Endothelial cell of umbilical vein (primary cell): ENCODE data around the gene TNRC6A. TPM values are rescaled to one million over a fixed set of nuclear protein-coding genes. Genes with fewer than 3 reads are reported as not detected.
"Not testable (repeated sequence)": the region's sequence is repeated elsewhere in the genome, so short reads cannot be mapped to it uniquely, and the experiment has no call there.

Experiments
- BruUV-seq: library from RNA; stranded (reverse); fragments of 400-500 nt; replicated peaks from 2 replicates; lab custom pipeline; 2021; lab: Mats Ljungman, UMichigan
- CTCF ChIA-PET: fragments of 300-600, 350-600 bp; sonication (Branson Sonifier 250); formaldehyde crosslinking; loops from one replicate; lab custom pipeline; 2021; ENCODE audit warnings: antibody characterized with exemption, inconsistent platforms; lab: Charles Lee
- POLR2A ChIA-PET: fragments of 300-600, 350-600 bp; sonication (Branson Sonifier 250); formaldehyde crosslinking; loops from one replicate; lab custom pipeline; 2021; ENCODE audit warnings: antibody characterized with exemption, inconsistent platforms; lab: Charles Lee
- DNase-seq: peaks from one replicate; pipeline ENCODE4 v3.0.0-alpha.2; 2011; ENCODE audit warnings: low read depth, low spot score
- FAIRE-seq: peaks from 2 replicates; lab custom pipeline; 2011; peaks lifted over from hg19 to GRCh38; lab: Jason Lieb, UNC
- H2AFZ ChIP-seq: 2 replicates; pipeline ENCODE4 v1.6.0; 2012; ENCODE audit warnings: low read depth, low read length, control low read depth, inconsistent platforms
- H3K27ac ChIP-seq: 2 replicates; pipeline ENCODE4 v1.5.1; 2011; ENCODE audit warnings: low read depth, mild to moderate bottlenecking, control low read depth, low read length, moderate library complexity; ENCODE audit not compliant: insufficient read depth
- H3K27me3 ChIP-seq, 2 experiments: 2 replicates each; pipeline versions ENCODE4 v1.6.0 to v1.6.1; 2011; ENCODE audit warnings: low read length in 2 of 2, mixed read lengths in 1 of 2; ENCODE audit not compliant: control insufficient read depth in 2 of 2, insufficient read depth in 2 of 2
- H3K36me3 ChIP-seq, 2 experiments: 2 replicates in 1 of 2; 3 replicates in 1 of 2; pipeline ENCODE4 v1.5.1; 2011; ENCODE audit warnings: low read length in 2 of 2, mild to moderate bottlenecking in 1 of 2, moderate library complexity in 1 of 2; ENCODE audit not compliant: control insufficient read depth in 2 of 2, insufficient read depth in 2 of 2; ENCODE audit errors: extremely low read depth in 1 of 2
- H3K4me1 ChIP-seq: 3 replicates; pipeline ENCODE4 v1.5.1; 2011; ENCODE audit warnings: mild to moderate bottlenecking, low read length; ENCODE audit not compliant: control insufficient read depth, insufficient read depth; ENCODE audit errors: extremely low read depth
- H3K4me2 ChIP-seq: 2 replicates; pipeline ENCODE4 v1.6.1; 2011; ENCODE audit warnings: low read length, control low read depth, mixed read lengths; ENCODE audit not compliant: insufficient read depth
- H3K4me3 ChIP-seq, 3 experiments: fragments of 200-600 bp in 1 of 3; sonication (generic), shearing (Covaris generic) in 1 of 3; replicated peaks in 1 of 3; 2 replicates each; pipeline ENCODE4 v1.5.1; 2011 to 2016; ENCODE audit warnings: control low read depth in 3 of 3, low read length in 3 of 3, mild to moderate bottlenecking in 2 of 3, inconsistent platforms in 1 of 3, low read depth in 1 of 3, moderate library complexity in 1 of 3; ENCODE audit not compliant: insufficient read depth in 1 of 3
- H3K79me2 ChIP-seq: 2 replicates; pipeline ENCODE4 v1.6.0; 2012; ENCODE audit warnings: low read length, inconsistent platforms; ENCODE audit not compliant: control insufficient read depth, insufficient read depth
- H3K9ac ChIP-seq: replicated peaks from 2 replicates; pipeline ENCODE3; 2011; ENCODE audit warnings: low read length, control low read depth; ENCODE audit not compliant: insufficient read depth; ENCODE audit errors: extremely low read depth
- H3K9me1 ChIP-seq: replicated peaks from 3 replicates; pipeline ENCODE4 v1.6.0; 2011; ENCODE audit warnings: mild to moderate bottlenecking, low read length; ENCODE audit not compliant: control insufficient read depth, insufficient read depth; ENCODE audit errors: extremely low read depth
- H3K9me3 ChIP-seq: replicated peaks from 2 replicates; pipeline ENCODE4 v1.5.1; 2012; ENCODE audit warnings: low read length, inconsistent platforms; ENCODE audit not compliant: control insufficient read depth, insufficient read depth
- H4K20me1 ChIP-seq: replicated peaks from 2 replicates; pipeline ENCODE3; 2011; ENCODE audit warnings: mild to moderate bottlenecking, low read length; ENCODE audit not compliant: control insufficient read depth, insufficient read depth; ENCODE audit errors: extremely low read depth
- CTCF ChIP-seq, 2 donors: IDR thresholded peaks; 1 replicate in 1 of 2; 2 replicates in 1 of 2; pipeline ENCODE4 v1.5.1; 2011; ENCODE audit warnings: low read length in 2 of 2, mild to moderate bottlenecking in 2 of 2, moderate library complexity in 2 of 2, control low read depth in 1 of 2, inconsistent platforms in 1 of 2, low read depth in 1 of 2; ENCODE audit not compliant: insufficient read depth in 1 of 2; ENCODE audit errors: extremely low read depth in 1 of 2
- FOS ChIP-seq: IDR thresholded peaks from 2 replicates; pipeline ENCODE4 v1.6.1; 2011; ENCODE audit warnings: mild to moderate bottlenecking, low read length, moderate library complexity, borderline replicate concordance; ENCODE audit not compliant: insufficient read depth
- GATA2 ChIP-seq: IDR thresholded peaks from 2 replicates; pipeline ENCODE4 v1.7.0; 2011; ENCODE audit warnings: low read depth, mild to moderate bottlenecking, moderate library complexity, mixed read lengths, low read length; ENCODE audit not compliant: insufficient read length, insufficient read depth
- JUN ChIP-seq: IDR thresholded peaks from 2 replicates; pipeline ENCODE4 v1.6.1; 2011; ENCODE audit warnings: borderline replicate concordance, low read depth; ENCODE audit not compliant: insufficient read length, insufficient read depth
- MYC ChIP-seq: IDR thresholded peaks from one replicate; pipeline ENCODE4 v1.6.1; 2011; ENCODE audit warnings: mild to moderate bottlenecking, low read depth, low read length
- POLR2A ChIP-seq: IDR thresholded peaks from 2 replicates; pipeline ENCODE4 v1.6.1; 2012; ENCODE audit warnings: low read depth, mild to moderate bottlenecking, control low read depth, low read length
- POLR2AphosphoS5 ChIP-seq: IDR thresholded peaks from 2 replicates; pipeline ENCODE4 v1.6.1; 2012; ENCODE audit warnings: low read depth, mild to moderate bottlenecking, control low read depth, low read length, moderate library complexity; ENCODE audit not compliant: insufficient read depth
- dilution Hi-C: fragments of 300-500 bp; cut with MboI; formaldehyde crosslinking; loops from one replicate; pipeline ENCODE4 v1.15.0; 2019; ENCODE audit warnings: low sequenced_read_pairs; ENCODE audit not compliant: extremely low pct_ligation_motif_present
- intact Hi-C: fragments of 100-400 bp; cut with micrococcal nuclease; formaldehyde crosslinking; loops from one replicate; pipeline ENCODE4 v1.10.0; 2022
- polyA plus RNA-seq, 4 experiments: library from polyadenylated mRNA; depleted of rRNA in 3 of 4; stranded (reverse) in 3 of 4; unstranded in 1 of 4; fragments of >200 nt; gene quantifications; 2 replicates each; pipeline versions ENCODE4 v1.2.1 to v1.2.3, GENCODE V29; 2011 to 2012; ENCODE audit warnings: missing spikeins in 1 of 4
- total RNA-seq: library from RNA; stranded (reverse); gene quantifications from 2 replicates; pipeline ENCODE4 v1.2.3, GENCODE V29; 2021
- TF ChIP-seq, protein P1 (sequence below): IDR thresholded peaks from 2 replicates; pipeline ENCODE4 v1.6.1; 2011; ENCODE audit not compliant: insufficient read depth, insufficient read length

Gene TNRC6A
- total and polyA plus RNA-seq, 2 donors (not counting 3 experiments of a cell fraction or from before 2014, with no cell fraction given) = 39.3 to 74.5 TPM

- TSS peak; percentile 90 for BruUV-seq
- Histone ChIP-seq H3K4me3 (peak overlapping the region in 1 of 3 experiments; percentile 41), H3K4me1 (peaks cover 20% of the 10 kb centered on the region), H2AFZ (peak overlapping the region; percentile 83), H3K27ac (peak overlapping the region; percentile 81), H3K4me2 (peak overlapping the region; percentile 95), H4K20me1 (no peaks in the 10 kb centered on the region), H3K36me3 (no peaks in the 10 kb centered on the region), H3K79me2 (no peaks in the 10 kb centered on the region), H3K9me1 (no peaks in the 10 kb centered on the region), H3K9ac (peak overlapping the region; percentile 66), H3K27me3 (no peaks in the 10 kb centered on the region), H3K9me3 (no peaks in the 10 kb centered on the region)
- intact Hi-C loops (loop anchor here (1.0 to 2.0 kb wide), 6 partner anchors 15 to 125 kb away; partner anchors contain the start of gene TNRC6A), dilution Hi-C loops (no loop called here)
- FAIRE-seq (no peak), DNase-seq (peak; percentile 67)
- POLR2A ChIA-PET = no interaction called here
- CTCF ChIA-PET = interaction anchor here (0.6 to 1.6 kb wide), 6 partner anchors 18 to 101 kb away, joined by 3 to 7 read pairs (median 3); no protein-coding TSS in a partner anchor
- peak; percentile 42 for TF ChIP-seq GATA2
- no peak for TF ChIP-seq POLR2AphosphoS5
- peak; percentile 25 for TF ChIP-seq FOS
- TF ChIP-seq CTCF (IDR thresholded peaks at IDR 0.05; ENCODE audit: extremely low read depth in 1 of 2, insufficient read depth in 1 of 2, low read depth in 1 of 2, low read length in 2 of 2) = no peak
- TF ChIP-seq, protein P1, sequence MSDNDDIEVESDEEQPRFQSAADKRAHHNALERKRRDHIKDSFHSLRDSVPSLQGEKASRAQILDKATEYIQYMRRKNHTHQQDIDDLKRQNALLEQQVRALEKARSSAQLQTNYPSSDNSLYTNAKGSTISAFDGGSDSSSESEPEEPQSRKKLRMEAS = no peak
- no peak for TF ChIP-seq JUN
- TF ChIP-seq POLR2A = peak; percentile 32
- no peak for TF ChIP-seq MYC
Measured at GRCh38 chr16:24701521-24701951, 27.9 kb upstream of the TNRC6A start.

DNA sequence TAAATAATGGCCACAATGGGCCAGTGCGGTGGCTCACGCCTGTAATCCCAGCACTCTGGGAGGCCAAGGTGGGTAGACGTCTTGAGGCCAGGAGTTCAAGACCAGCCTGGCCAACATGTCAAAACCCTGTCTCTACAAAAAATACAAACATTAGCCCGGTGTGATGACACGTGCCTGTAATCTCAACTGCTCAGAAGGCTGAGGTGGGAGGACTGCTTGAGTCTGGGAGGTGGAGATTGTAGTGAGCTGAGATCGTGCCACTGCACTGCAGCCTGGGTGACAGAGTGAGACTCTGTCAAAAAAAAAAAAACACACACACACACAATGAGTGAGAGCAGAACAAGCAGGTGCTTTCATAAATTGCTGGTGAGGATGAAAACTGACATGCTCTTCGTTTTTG lies 21.7 kb upstream of the TNRC6A start:
- H3K27ac ChIP-seq, H3K9me1 ChIP-seq, intact Hi-C loops, H4K20me1 ChIP-seq, dilution Hi-C loops, DNase-seq, H2AFZ ChIP-seq, BruUV-seq, POLR2A ChIA-PET, H3K4me3 ChIP-seq, H3K9ac ChIP-seq, H3K4me2 ChIP-seq, H3K9me3 ChIP-seq, H3K27me3 ChIP-seq, H3K36me3 ChIP-seq, H3K4me1 ChIP-seq, FAIRE-seq, H3K79me2 ChIP-seq: not testable (repeated sequence)
- CTCF ChIA-PET = interaction anchor here (1.4 kb wide), 1 partner anchor 19 kb away, joined by 3 read pairs; no protein-coding TSS in a partner anchor
